ENCODE data around the gene RHBDD3. TPM values are rescaled to one million over a fixed set of nuclear protein-coding genes. Genes with fewer than 3 reads are reported as not detected.

RHBDD3 gene
- total RNA-seq, 1 donor from 2014 or later: 64.9 TPM

DNA sequence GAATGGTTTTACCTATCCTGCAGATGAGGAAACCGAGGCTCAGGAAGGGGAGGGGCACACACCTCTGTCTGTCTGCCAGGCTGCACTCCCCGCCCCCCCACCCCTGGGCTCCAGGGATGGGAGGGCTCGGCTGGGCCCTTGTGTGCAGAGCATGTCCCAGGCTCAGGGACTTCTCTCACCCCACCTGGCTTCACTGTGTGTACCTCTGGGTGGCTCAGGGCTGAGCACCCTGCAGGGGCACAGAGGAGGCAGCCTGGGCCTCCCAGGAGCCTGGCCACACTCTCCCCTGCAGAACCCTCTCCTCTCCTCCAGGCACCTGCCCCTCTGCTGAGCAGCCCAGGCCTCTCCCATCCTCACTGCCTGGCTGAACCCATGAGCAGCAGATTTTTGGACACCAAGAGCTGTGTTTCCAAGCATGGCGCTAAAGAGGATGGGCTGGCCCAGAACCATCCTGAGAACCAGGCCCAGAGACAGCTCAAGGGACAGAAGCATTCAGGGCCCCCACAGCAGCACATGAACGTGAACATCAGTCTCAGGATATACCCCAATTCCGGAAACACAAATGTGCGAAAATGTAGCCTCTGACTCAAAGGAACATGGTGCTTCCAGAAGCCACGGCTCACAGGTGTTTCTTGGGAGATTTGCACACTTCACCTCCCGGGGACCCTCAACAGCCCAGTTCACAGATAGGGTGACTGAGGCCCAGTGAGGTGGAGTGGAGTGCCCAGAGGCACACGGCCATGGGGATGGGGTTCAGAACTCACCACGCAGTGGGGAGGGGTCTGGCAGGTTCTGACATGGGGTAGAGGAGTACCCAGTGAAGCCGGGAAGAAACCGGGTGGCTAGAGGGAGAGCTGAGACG, 51.5 kb downstream of the RHBDD3 start:
- no peak overlapping the region for H3K27ac Mint-ChIP-seq (ENCODE audit: unreplicated experiment)
- no peak for DNase-seq (ENCODE audit: low read depth, low spot score)
- peaks cover 4% of the 10 kb centered on the region for H3K4me1 Mint-ChIP-seq

DNA sequence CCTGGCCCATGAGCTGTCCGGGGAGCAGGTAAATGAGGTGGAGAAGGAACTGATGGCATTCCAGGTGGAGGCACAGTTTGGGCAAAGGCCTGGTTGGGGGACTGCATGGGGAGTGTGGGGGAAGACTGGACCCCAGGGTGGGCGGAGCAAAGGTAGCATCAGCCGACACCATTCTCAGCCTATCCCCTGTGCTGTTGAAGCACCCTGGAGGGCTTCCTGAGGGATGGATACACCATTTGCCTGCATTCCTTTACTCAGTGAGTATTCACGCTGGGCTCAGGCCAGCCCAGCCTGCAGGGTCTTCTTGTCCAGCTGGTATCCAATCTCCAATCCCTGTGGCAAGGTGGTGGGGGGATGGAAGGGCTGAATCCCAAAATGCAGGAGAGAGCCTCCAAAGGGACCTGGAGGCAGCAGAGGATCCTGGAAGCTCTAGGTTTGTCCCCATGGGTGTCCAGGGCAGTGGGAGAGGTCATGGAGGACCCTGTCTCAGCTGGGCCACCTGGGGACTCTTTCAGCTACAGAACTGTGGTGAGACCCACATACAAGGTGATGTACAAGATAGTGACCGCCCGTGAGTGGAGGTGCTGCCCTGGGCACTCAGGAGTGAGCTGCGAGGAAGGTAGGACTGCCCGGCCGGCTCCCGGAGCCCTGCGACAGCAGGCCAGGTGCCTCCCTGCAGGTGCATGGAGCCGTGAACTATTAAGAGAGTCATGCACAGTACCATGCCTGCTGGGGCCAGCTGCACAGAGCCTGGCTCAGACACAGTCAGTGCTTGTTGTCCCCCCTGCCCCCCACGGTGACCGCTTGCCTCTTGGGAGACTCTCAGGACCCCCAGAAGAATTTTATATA, 52.5 kb downstream of the RHBDD3 start:
- no peak for DNase-seq (ENCODE audit: low read depth, low spot score)
- Mint-ChIP-seq H3K27ac (ENCODE audit: unreplicated experiment) (no peak overlapping the region), H3K4me1 (peaks cover 10% of the 10 kb centered on the region), H3K9me3 (no peaks in the 10 kb centered on the region), H3K4me3 (no peak overlapping the region), H3K36me3 (ENCODE audit: low read depth) (no peaks in the 10 kb centered on the region), H3K27me3 (ENCODE audit: low read depth) (no peaks in the 10 kb centered on the region)
- TF ChIP-seq, protein P1, sequence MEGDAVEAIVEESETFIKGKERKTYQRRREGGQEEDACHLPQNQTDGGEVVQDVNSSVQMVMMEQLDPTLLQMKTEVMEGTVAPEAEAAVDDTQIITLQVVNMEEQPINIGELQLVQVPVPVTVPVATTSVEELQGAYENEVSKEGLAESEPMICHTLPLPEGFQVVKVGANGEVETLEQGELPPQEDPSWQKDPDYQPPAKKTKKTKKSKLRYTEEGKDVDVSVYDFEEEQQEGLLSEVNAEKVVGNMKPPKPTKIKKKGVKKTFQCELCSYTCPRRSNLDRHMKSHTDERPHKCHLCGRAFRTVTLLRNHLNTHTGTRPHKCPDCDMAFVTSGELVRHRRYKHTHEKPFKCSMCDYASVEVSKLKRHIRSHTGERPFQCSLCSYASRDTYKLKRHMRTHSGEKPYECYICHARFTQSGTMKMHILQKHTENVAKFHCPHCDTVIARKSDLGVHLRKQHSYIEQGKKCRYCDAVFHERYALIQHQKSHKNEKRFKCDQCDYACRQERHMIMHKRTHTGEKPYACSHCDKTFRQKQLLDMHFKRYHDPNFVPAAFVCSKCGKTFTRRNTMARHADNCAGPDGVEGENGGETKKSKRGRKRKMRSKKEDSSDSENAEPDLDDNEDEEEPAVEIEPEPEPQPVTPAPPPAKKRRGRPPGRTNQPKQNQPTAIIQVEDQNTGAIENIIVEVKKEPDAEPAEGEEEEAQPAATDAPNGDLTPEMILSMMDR (conservative IDR thresholded peaks at IDR 0.05): no peak

More for the DNA sequence above, 51.5 kb downstream of the RHBDD3 start:
- TF ChIP-seq, protein P1 (conservative IDR thresholded peaks at IDR 0.05): no peak
- Mint-ChIP-seq H3K27me3 (ENCODE audit: low read depth) (no peaks in the 10 kb centered on the region), H3K9me3 (no peaks in the 10 kb centered on the region), H3K36me3 (ENCODE audit: low read depth) (no peaks in the 10 kb centered on the region), H3K4me3 (no peak overlapping the region)

DNA sequence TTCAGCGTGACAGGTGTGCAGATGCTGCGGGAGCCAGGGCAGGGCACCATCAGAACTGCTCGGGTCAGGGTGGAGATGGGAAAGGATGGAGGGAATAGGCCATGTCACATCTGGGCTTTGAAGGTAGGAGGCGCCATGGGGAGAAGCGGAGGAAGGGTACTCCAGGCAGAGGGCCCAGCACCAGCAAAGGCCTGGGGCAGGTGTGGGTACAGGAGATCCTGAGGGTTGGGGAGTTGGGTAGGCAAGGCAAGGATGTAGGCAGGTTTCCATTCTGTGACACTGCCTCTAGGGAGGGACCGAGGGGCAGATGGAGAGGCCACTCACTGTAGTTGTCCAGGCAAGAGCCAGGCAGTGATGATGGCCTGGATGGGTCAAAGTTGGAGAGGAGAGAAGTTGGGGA, 53.5 kb downstream of the RHBDD3 start:
- Mint-ChIP-seq H3K4me1 (peaks cover 15% of the 10 kb centered on the region), H3K9me3 (no peaks in the 10 kb centered on the region), H3K4me3 (no peak overlapping the region), H3K27me3 (ENCODE audit: low read depth) (no peaks in the 10 kb centered on the region), H3K36me3 (ENCODE audit: low read depth) (no peaks in the 10 kb centered on the region), H3K27ac (ENCODE audit: unreplicated experiment) (peak overlapping the region; percentile 43)
- TF ChIP-seq, protein P1 (conservative IDR thresholded peaks at IDR 0.05): no peak
- DNase-seq (ENCODE audit: low read depth, low spot score): no peak

DNA sequence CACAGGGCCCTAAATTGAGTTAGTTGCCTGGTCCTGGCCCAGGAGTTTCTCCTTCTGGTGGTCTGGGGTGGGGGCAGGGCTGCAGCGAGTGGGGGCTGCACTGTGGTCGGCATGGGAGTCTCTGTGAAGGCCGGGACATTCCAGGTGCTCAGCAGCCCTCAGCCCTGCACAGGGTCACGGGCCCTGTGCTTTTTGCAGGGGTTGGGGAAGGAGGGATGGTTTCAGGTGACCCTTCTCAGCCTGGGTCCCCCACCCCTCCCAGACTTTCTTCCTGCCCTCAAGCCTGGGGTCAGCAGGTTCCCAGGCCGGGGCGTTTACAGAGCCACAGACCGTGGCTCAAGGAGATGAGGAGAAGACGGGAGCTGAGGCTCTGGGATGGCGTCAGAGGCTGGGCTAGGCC, 54.3 kb downstream of the RHBDD3 start:
- TF ChIP-seq, protein P1 (conservative IDR thresholded peaks at IDR 0.05): no peak
- Mint-ChIP-seq H3K27me3 (ENCODE audit: low read depth) (no peaks in the 10 kb centered on the region), H3K9me3 (no peaks in the 10 kb centered on the region), H3K4me1 (peaks cover 16% of the 10 kb centered on the region), H3K27ac (ENCODE audit: unreplicated experiment) (no peak overlapping the region), H3K36me3 (ENCODE audit: low read depth) (no peaks in the 10 kb centered on the region), H3K4me3 (no peak overlapping the region)
- no peak for DNase-seq (ENCODE audit: low read depth, low spot score)

DNA sequence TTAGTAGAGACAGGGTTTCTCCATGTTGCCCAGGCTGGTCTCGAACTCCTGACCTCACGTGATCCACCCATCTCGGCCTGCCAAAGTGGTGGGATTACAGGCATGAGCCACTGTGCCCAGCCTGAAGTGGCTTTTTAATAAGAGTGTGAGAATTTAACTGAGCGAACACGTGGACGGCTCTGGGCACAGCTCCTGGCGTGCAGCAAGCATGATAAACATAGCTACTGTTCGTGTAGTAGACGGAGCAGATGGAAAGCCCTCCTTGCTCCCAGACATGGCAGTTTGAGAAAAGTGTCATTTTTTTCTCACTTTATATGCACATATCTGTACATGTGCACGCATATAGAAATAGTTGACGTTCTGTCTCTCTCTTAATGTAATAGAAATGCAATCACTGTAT, 55.0 kb downstream of the RHBDD3 start:
- H3K27me3 Mint-ChIP-seq (ENCODE audit: low read depth): no peaks in the 10 kb centered on the region
- no peak overlapping the region for H3K27ac Mint-ChIP-seq (ENCODE audit: unreplicated experiment)
- no peak overlapping the region for H3K4me3 Mint-ChIP-seq
- H3K36me3 Mint-ChIP-seq (ENCODE audit: low read depth): no peaks in the 10 kb centered on the region
- no peaks in the 10 kb centered on the region for H3K9me3 Mint-ChIP-seq
- DNase-seq (ENCODE audit: low read depth, low spot score): no peak
- H3K4me1 Mint-ChIP-seq: peaks cover 21% of the 10 kb centered on the region
- TF ChIP-seq, protein P1 (conservative IDR thresholded peaks at IDR 0.05): no peak

All from neural crest cell (in vitro differentiated cells).